ENCODE results near the gene GZF1.

- TF ChIP-seq CTCF (IDR thresholded peaks at IDR 0.05; ENCODE audit: low read depth, low read length, missing input control) = no peak
- TF ChIP-seq REST (IDR thresholded peaks at IDR 0.05) = no peak
- TF ChIP-seq, protein P1, sequence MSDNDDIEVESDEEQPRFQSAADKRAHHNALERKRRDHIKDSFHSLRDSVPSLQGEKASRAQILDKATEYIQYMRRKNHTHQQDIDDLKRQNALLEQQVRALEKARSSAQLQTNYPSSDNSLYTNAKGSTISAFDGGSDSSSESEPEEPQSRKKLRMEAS (IDR thresholded peaks at IDR 0.05) = no peak
- TF ChIP-seq SP1 (IDR thresholded peaks at IDR 0.05) = no peak
- no peak for TF ChIP-seq TAF1 (conservative IDR thresholded peaks at IDR 0.05)
- TF ChIP-seq YY1 (IDR thresholded peaks at IDR 0.05) = no peak
- no peak for TF ChIP-seq ZBTB33 (IDR thresholded peaks at IDR 0.05)
- no peak for TF ChIP-seq EGR1 (IDR thresholded peaks at IDR 0.05; ENCODE audit: low read depth in 2 of 2)
- TF ChIP-seq NR2F2 (IDR thresholded peaks at IDR 0.05) = no peak
Measured at GRCh38 chr20:23317081-23317480, 44.9 kb upstream of the GZF1 start.

All from liver (tissue), 3 donors.